ENCODE results near the gene CNTN4.

DNA sequence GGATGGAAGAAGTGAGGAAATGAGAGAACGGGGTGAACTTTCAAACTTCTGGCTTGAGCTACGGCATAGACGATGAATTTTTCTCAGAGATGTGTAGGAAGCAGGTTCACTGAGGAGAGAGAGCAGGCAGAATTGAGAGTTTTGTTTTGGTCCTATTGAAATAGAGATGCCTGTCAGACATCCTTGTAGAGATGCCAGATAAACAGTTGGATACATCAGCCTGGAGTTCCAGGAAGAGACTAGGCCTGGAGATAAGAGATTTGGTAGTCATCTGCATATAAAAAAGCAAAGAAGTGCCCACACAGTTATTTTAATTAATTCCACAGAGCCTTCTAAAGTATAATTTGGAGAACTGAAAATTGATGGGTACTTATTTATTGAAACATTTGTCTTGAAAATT, 515.9 kb downstream of the CNTN4 start:
- TF ChIP-seq CTCF (IDR thresholded peaks at IDR 0.05; ENCODE audit: insufficient read depth, low read depth, low read length): no peak
- no peak for TF ChIP-seq EZH2 (IDR thresholded peaks at IDR 0.05; ENCODE audit: insufficient read depth, low read length)
